H1 (cell line): ENCODE results near the gene STK36. TPM values are rescaled to one million over a fixed set of nuclear protein-coding genes. Genes with fewer than 3 reads are reported as not detected.

Experiments
- CTCF ChIA-PET: fragments of 300-600 bp; sonication (Branson Sonifier 250); formaldehyde crosslinking; loops from one replicate; lab custom pipeline; 2021; ENCODE audit not compliant: partially characterized antibody; lab: Charles Lee
- POLR2A ChIA-PET: fragments of 300-600 bp; sonication (Branson Sonifier 250); formaldehyde crosslinking; loops from one replicate; lab custom pipeline; 2021; ENCODE audit warnings: inconsistent platforms; ENCODE audit not compliant: partially characterized antibody; lab: Charles Lee
- DNase-seq, 2 experiments: peaks; one replicate each; pipeline versions ENCODE4 v3.0.0 to v3.0.0-alpha.2; 2010 to 2022; ENCODE audit warnings: low spot score in 2 of 2, low read depth in 1 of 2, mixed read lengths in 1 of 2
- FAIRE-seq: peaks from 2 replicates; lab custom pipeline; 2011; peaks lifted over from hg19 to GRCh38; lab: Jason Lieb, UNC
- H2AFZ ChIP-seq: 2 replicates; pipeline ENCODE4 v1.8.1; 2012; ENCODE audit warnings: low read length, inconsistent platforms
- H2AK5ac ChIP-seq: 2 replicates; pipeline ENCODE4 v1.6.1; 2013; ENCODE audit warnings: low read depth, low read length
- H2BK120ac ChIP-seq: replicated peaks from 2 replicates; pipeline ENCODE3; 2013; ENCODE audit warnings: low read depth, low read length, inconsistent platforms
- H2BK12ac ChIP-seq: 2 replicates; pipeline ENCODE4 v1.6.1; 2013; ENCODE audit warnings: low read depth, low read length
- H2BK15ac ChIP-seq: 2 replicates; pipeline ENCODE4 v1.6.1; 2013; ENCODE audit warnings: low read length
- H2BK20ac ChIP-seq: 2 replicates; pipeline ENCODE4 v1.6.1; 2013; ENCODE audit warnings: low read length
- H2BK5ac ChIP-seq: 2 replicates; pipeline ENCODE4 v1.6.1; 2013; ENCODE audit warnings: low read depth, low read length
- H3K14ac ChIP-seq: 2 replicates; pipeline ENCODE4 v1.6.1; 2013; ENCODE audit warnings: inconsistent platforms; ENCODE audit not compliant: insufficient read length
- H3K18ac ChIP-seq: 2 replicates; pipeline ENCODE4 v1.6.1; 2013; ENCODE audit warnings: low read length; ENCODE audit errors: extremely low read depth
- H3K23ac ChIP-seq: 2 replicates; pipeline ENCODE4 v1.6.1; 2013; ENCODE audit warnings: inconsistent platforms; ENCODE audit not compliant: insufficient read length
- H3K23me2 ChIP-seq: 2 replicates; pipeline ENCODE4 v1.6.1; 2013; ENCODE audit warnings: low read depth, low read length
- H3K27ac ChIP-seq: 2 replicates; pipeline ENCODE4 v1.6.1; 2011; ENCODE audit warnings: low read depth, low read length, inconsistent platforms
- H3K27me3 ChIP-seq, 4 experiments: replicated peaks in 1 of 4; 1 replicate in 1 of 4; 2 replicates in 3 of 4; pipeline versions ENCODE4 v1.6.1 to v1.8.1; 2011 to 2013; ENCODE audit warnings: low read length in 3 of 4, mild to moderate bottlenecking in 3 of 4, inconsistent platforms in 2 of 4, mixed read lengths in 2 of 4, moderate library complexity in 1 of 4; ENCODE audit not compliant: control insufficient read depth in 3 of 4, insufficient read depth in 3 of 4; ENCODE audit errors: extremely low read depth in 1 of 4
- H3K36me3 ChIP-seq, 4 experiments: 2 replicates each; pipeline versions ENCODE4 v1.6.1 to v1.8.1; 2011 to 2013; ENCODE audit warnings: mild to moderate bottlenecking in 4 of 4, low read length in 3 of 4, moderate library complexity in 2 of 4, control low read depth in 1 of 4, inconsistent platforms in 1 of 4; ENCODE audit not compliant: insufficient read depth in 4 of 4, control insufficient read depth in 2 of 4
- H3K4ac ChIP-seq: replicated peaks from 2 replicates; pipeline ENCODE3; 2013; ENCODE audit warnings: low read length, low read depth, mixed read lengths, inconsistent platforms; ENCODE audit not compliant: insufficient read length
- H3K4me1 ChIP-seq, 4 experiments: replicated peaks in 1 of 4; 1 replicate in 1 of 4; 2 replicates in 3 of 4; pipeline versions ENCODE4 v1.6.1 to v1.8.1; 2011 to 2013; ENCODE audit warnings: low read length in 3 of 4, inconsistent platforms in 2 of 4, mixed read lengths in 1 of 4; ENCODE audit not compliant: insufficient read depth in 4 of 4, control insufficient read depth in 3 of 4
- H3K4me2 ChIP-seq, 2 experiments: 2 replicates each; pipeline versions ENCODE4 v1.6.1 to v1.8.1; 2011 to 2013; ENCODE audit warnings: low read depth in 2 of 2, low read length in 2 of 2, control low read depth in 1 of 2, inconsistent platforms in 1 of 2, mild to moderate bottlenecking in 1 of 2; ENCODE audit not compliant: insufficient read depth in 1 of 2
- H3K4me3 ChIP-seq, 4 experiments: fragments of 200-600, 300-600 bp in 1 of 4; sonication (generic), shearing (Covaris generic), sonication (Bioruptor Twin) in 1 of 4; 2 replicates each; pipeline versions ENCODE4 v1.5.1 to v1.8.1; 2011 to 2016; ENCODE audit warnings: low read length in 4 of 4, low read depth in 3 of 4, control low read depth in 2 of 4, inconsistent platforms in 2 of 4, mild to moderate bottlenecking in 2 of 4, mixed read lengths in 1 of 4, moderate library complexity in 1 of 4; ENCODE audit not compliant: insufficient read depth in 2 of 4; ENCODE audit errors: extremely low read depth in 1 of 4
- H3K56ac ChIP-seq: replicated peaks from 2 replicates; pipeline ENCODE3; 2013; ENCODE audit warnings: low read depth, mild to moderate bottlenecking, mixed read lengths, low read length, inconsistent platforms; ENCODE audit not compliant: insufficient read length
- H3K79me1 ChIP-seq: 2 replicates; pipeline ENCODE4 v1.6.1; 2013; ENCODE audit warnings: low read depth, low read length, control low read depth
- H3K79me2 ChIP-seq, 2 experiments: 2 replicates each; pipeline versions ENCODE4 v1.6.1 to v1.8.1; 2012 to 2013; ENCODE audit warnings: low read length in 2 of 2, mild to moderate bottlenecking in 2 of 2, inconsistent platforms in 1 of 2; ENCODE audit not compliant: insufficient read depth in 2 of 2, control insufficient read depth in 1 of 2
- H3K9ac ChIP-seq, 4 experiments: replicated peaks in 1 of 4; 1 replicate in 1 of 4; 2 replicates in 3 of 4; pipeline versions ENCODE4 v1.6.1 to v1.8.1; 2011 to 2013; ENCODE audit warnings: low read depth in 3 of 4, low read length in 3 of 4, control low read depth in 2 of 4, mild to moderate bottlenecking in 2 of 4, moderate library complexity in 2 of 4, inconsistent platforms in 1 of 4; ENCODE audit errors: extremely low read depth in 1 of 4
- H3K9me3 ChIP-seq, 2 experiments: 2 replicates each; pipeline versions ENCODE4 v1.6.1 to v1.8.1; 2012 to 2013; ENCODE audit warnings: mild to moderate bottlenecking in 2 of 2, moderate library complexity in 2 of 2, control low read depth in 1 of 2, inconsistent platforms in 1 of 2, low read depth in 1 of 2, low read length in 1 of 2, mixed read lengths in 1 of 2; ENCODE audit not compliant: insufficient read depth in 2 of 2
- H4K20me1 ChIP-seq, 2 experiments: replicated peaks in 1 of 2; 2 replicates each; pipeline versions ENCODE3 to v1.8.1; 2011 to 2013; ENCODE audit warnings: inconsistent platforms in 2 of 2, low read length in 2 of 2, mild to moderate bottlenecking in 1 of 2; ENCODE audit not compliant: insufficient read depth in 2 of 2, control insufficient read depth in 1 of 2
- H4K5ac ChIP-seq: 2 replicates; pipeline ENCODE4 v1.6.1; 2013; ENCODE audit warnings: low read length, low read depth, mixed read lengths, inconsistent platforms; ENCODE audit not compliant: insufficient read length
- H4K8ac ChIP-seq: 2 replicates; pipeline ENCODE4 v1.8.0; 2013; ENCODE audit warnings: mild to moderate bottlenecking, moderate library complexity, low read length, inconsistent platforms; ENCODE audit not compliant: insufficient read depth; ENCODE audit errors: extremely low read depth
- H4K91ac ChIP-seq: replicated peaks from 2 replicates; pipeline ENCODE3; 2013; ENCODE audit warnings: low read length, mixed read lengths, inconsistent platforms; ENCODE audit not compliant: insufficient read length
- CREB1 ChIP-seq: IDR thresholded peaks from 2 replicates; pipeline ENCODE4 v1.6.1; 2012; ENCODE audit warnings: inconsistent platforms
- CTBP2 ChIP-seq: IDR thresholded peaks from 2 replicates; pipeline ENCODE4 v1.7.0; 2011; ENCODE audit warnings: borderline replicate concordance, mild to moderate bottlenecking, moderate library complexity, mixed read lengths, low read length; ENCODE audit not compliant: insufficient read depth, insufficient read length
- EGR1 ChIP-seq: IDR thresholded peaks from 2 replicates; pipeline ENCODE4 v1.6.1; 2011; ENCODE audit warnings: low read depth, low read length, borderline replicate concordance
- GABPA ChIP-seq: IDR thresholded peaks from 2 replicates; pipeline ENCODE4 v1.6.1; 2011; ENCODE audit warnings: mild to moderate bottlenecking, low read length, moderate library complexity, borderline replicate concordance; ENCODE audit not compliant: insufficient read depth
- HDAC2 ChIP-seq, 2 experiments: fragments of 300-600 bp in 1 of 2; sonication (generic) in 1 of 2; IDR thresholded peaks; 2 replicates each; pipeline ENCODE4 v1.6.1; 2011 to 2012; ENCODE audit warnings: low read depth in 2 of 2, low read length in 2 of 2, mild to moderate bottlenecking in 2 of 2, moderate library complexity in 2 of 2, borderline replicate concordance in 1 of 2, inconsistent platforms in 1 of 2
- HDAC6 ChIP-seq: IDR thresholded peaks from one replicate; pipeline ENCODE4 v1.7.1; 2012; ENCODE audit warnings: low read depth, mild to moderate bottlenecking, inconsistent platforms, low read length, moderate library complexity
- POLR2AphosphoS5 ChIP-seq: IDR thresholded peaks from 2 replicates; pipeline ENCODE4 v1.6.1; 2011; ENCODE audit warnings: low read depth, low read length
- SP4 ChIP-seq: IDR thresholded peaks from 2 replicates; pipeline ENCODE4 v1.6.1; 2012; ENCODE audit warnings: low read length, inconsistent platforms
- SRF ChIP-seq: IDR thresholded peaks from 2 replicates; pipeline ENCODE4 v1.6.1; 2011; ENCODE audit warnings: mild to moderate bottlenecking, low read depth, low read length, moderate library complexity
- WGBS, 2 experiments: shearing (Covaris generic) in 1 of 2; methylation state at CpG; one replicate each; pipeline versions ENCODE4 v1.1.6 to v1.1.7; 2013 to 2015; ENCODE audit warnings: low lambda C conversion rate in 2 of 2, mixed read lengths in 2 of 2, inconsistent platforms in 1 of 2, low coverage in 1 of 2, missing lambda C conversion rate in 1 of 2; ENCODE audit not compliant: insufficient replicate concordance in 2 of 2, insufficient coverage in 1 of 2, insufficient read length in 1 of 2; ENCODE audit errors: extremely low coverage in 1 of 2, missing lambda C conversion rate in 1 of 2; 5-methylcytosine and 5-hydroxymethylcytosine counted together
- polyA plus RNA-seq, 7 experiments: library from polyadenylated mRNA; depleted of rRNA in 3 of 7; stranded (reverse) in 5 of 7; unstranded in 2 of 7; fragments of >200 nt in 5 of 7; fragments of 200-250 nt in 2 of 7; gene quantifications; 1 replicate in 5 of 7; 2 replicates in 1 of 7; 4 replicates in 1 of 7; pipeline versions ENCODE4 v1.2.1 to v1.2.3, GENCODE V29; 2011 to 2013; ENCODE audit warnings: missing spikeins in 2 of 7, mixed read lengths in 2 of 7
- total RNA-seq: library from RNA; stranded (reverse); fragmentation: NEBNext Ultra II Directional; extraction: Animal tissue kit (Norgen Biotek cat#: 25700); gene quantifications from 2 replicates; pipeline ENCODE4 v1.2.1, GENCODE V29; 2021
- TF ChIP-seq, protein P1 (sequence below): IDR thresholded peaks from 2 replicates; pipeline ENCODE4 v1.6.1; 2012; ENCODE audit warnings: inconsistent platforms

The STK36 gene
- total and polyA plus RNA-seq, 2 of the 8 experiments (the other 6 are each of a cell fraction or from before 2014, with no cell fraction given): 41.4 to 57.6 TPM

DNA sequence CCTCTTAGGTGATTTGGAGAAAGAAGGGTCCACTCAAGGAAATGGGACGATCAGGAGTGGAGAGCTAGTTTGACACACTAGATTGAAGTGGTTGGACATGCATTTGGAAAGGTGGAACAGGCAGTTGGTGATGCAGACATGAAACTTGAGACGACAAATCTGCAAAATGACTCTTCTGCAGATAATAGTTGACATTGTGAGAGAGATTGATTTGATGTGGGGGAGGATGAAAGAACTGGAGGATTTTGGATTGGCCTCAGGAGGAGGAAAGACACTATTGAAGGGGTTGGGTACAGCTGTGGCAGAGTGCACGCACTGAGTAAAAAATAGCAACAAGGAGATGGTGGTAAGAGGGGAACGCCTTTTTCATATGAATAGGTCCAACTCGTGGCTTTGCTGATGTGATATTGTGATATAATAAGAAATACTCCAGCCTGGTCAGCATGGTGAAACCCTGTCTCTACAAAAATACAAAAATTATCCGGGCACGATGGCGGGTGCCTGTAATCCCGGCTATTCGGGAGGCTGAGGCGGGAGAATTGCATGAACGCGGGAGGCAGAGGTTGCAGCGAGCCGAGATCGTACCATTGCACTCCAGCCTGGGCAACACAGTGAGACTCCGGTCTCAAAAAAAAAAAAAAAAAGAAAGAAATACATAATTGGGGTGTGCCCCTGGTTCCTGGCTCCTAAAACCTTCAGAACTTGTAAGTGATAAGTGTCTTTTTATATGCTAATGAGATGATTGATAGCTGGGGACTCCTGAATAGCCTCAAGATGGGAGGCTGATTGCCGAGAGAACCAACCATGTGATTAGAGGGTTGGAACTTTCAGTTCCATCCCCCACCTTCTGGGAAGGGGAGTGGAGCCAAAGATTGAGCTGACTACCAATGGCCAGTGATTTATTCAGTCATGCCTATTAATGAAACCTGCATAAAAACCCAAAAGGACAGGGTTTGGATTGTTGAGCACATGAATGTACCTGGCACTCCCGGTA is 48.5 kb downstream of the STK36 start:
- Histone ChIP-seq H3K4ac (no peak overlapping the region), H3K56ac (no peak overlapping the region), H3K27me3 (no peaks in the 10 kb centered on the region), H3K27ac (no peak overlapping the region), H3K9ac (no peak overlapping the region; a peak in 1 of 7 replicates), H3K23me2 (no peaks in the 10 kb centered on the region), H2BK120ac (no peak overlapping the region), H4K8ac (no peak overlapping the region), H2AFZ (no peak overlapping the region), H4K91ac (peak overlapping the region; percentile 52), H3K4me2 (peak overlapping the region in 1 of 2 experiments; percentile 15; a peak in 2 of 4 replicates), H3K14ac (no peak overlapping the region), H2BK15ac (no peak overlapping the region), H2BK20ac (no peak overlapping the region), H3K36me3 (peaks cover 0 to 9% (median 0%) of the 10 kb centered on the region in 4 experiments; a peak in 1 of 8 replicates), H2BK5ac (0 out of 2 replicates have a peak overlapping the region, but pooled peaks have one; percentile 3), H3K18ac (no peak overlapping the region; the same call in none of the 2 replicates), H3K4me1 (peaks cover 0 to 15% (median 3%) of the 10 kb centered on the region in 4 experiments; a peak in 3 of 7 replicates), H4K5ac (no peak overlapping the region), H3K79me1 (peaks cover 2% of the 10 kb centered on the region; the same call in 1 of the 2 replicates), H2AK5ac (0 out of 2 replicates have a peak overlapping the region, but pooled peaks have one; percentile 47), H3K23ac (no peak overlapping the region), H4K20me1 (peaks cover 3 to 6% of the 10 kb centered on the region in 2 experiments), H3K9me3 (no peaks in the 10 kb centered on the region), H2BK12ac (peak overlapping the region; percentile 40; the same call in 1 of the 2 replicates), H3K4me3 (no peak overlapping the region), H3K79me2 (peaks cover 11 to 85% of the 10 kb centered on the region in 2 experiments)
- CTCF ChIA-PET: interaction anchor here (0.6 to 3.4 kb wide), 4 partner anchors 11 to 128 kb away, joined by 3 to 25 read pairs (median 8); no protein-coding TSS in a partner anchor
- DNase-seq (no peak), FAIRE-seq (no peak)
- POLR2A ChIA-PET: interaction anchor here (0.6 to 1.7 kb wide), 4 partner anchors 9 to 362 kb away, joined by 3 to 5 read pairs (median 4); partner anchors contain the start of gene CYP27A1
- 83% methylated on average over 18 of the region's 19 CpGs; no CpG with 5 or more reads in 1 of the 2 experiments for WGBS, 2 experiments
- TF ChIP-seq SP4 (no peak), CTBP2 (no peak), HDAC6 (no peak), EGR1 (no peak), CREB1 (no peak), GABPA (no peak), POLR2AphosphoS5 (no peak), SRF (no peak), HDAC2 (IDR thresholded peaks at IDR 0.05; ENCODE audit: borderline replicate concordance in 1 of 2, low read depth in 2 of 2, low read length in 2 of 2) (no peak)
- TF ChIP-seq, protein P1, sequence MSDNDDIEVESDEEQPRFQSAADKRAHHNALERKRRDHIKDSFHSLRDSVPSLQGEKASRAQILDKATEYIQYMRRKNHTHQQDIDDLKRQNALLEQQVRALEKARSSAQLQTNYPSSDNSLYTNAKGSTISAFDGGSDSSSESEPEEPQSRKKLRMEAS: no peak
